ENCODE results near the gene NELFA.
"Not testable (repeated sequence)": the region's sequence is repeated elsewhere in the genome, so short reads cannot be mapped to it uniquely, and the experiment has no call there.

Gene NELFA

GRCh38 chr4:1998296-1998695, 10.5 kb downstream of the NELFA start:
- H3K27me3 Mint-ChIP-seq (ENCODE audit: low read depth, poor library complexity): peaks cover 2% of the 10 kb centered on the region
- no peak overlapping the region for H3K4me3 Mint-ChIP-seq
- H3K27ac Mint-ChIP-seq: no peak overlapping the region
- no peak for DNase-seq
- no peaks in the 10 kb centered on the region for H3K4me1 Mint-ChIP-seq
- peaks cover 84% of the 10 kb centered on the region for H3K9me3 Mint-ChIP-seq
- H3K36me3 Mint-ChIP-seq (ENCODE audit: low read depth): peaks cover 93% of the 10 kb centered on the region
- TF ChIP-seq CTCF (IDR thresholded peaks at IDR 0.05): no peak

GRCh38 chr4:1997712-1998111, 11.1 kb downstream of the NELFA start:
- no peak for TF ChIP-seq CTCF (IDR thresholded peaks at IDR 0.05)
- H3K36me3 Mint-ChIP-seq (ENCODE audit: low read depth): peaks cover 91% of the 10 kb centered on the region
- DNase-seq: no peak
- H3K4me3 Mint-ChIP-seq: no peak overlapping the region
- peaks cover 2% of the 10 kb centered on the region for H3K27me3 Mint-ChIP-seq (ENCODE audit: low read depth, poor library complexity)
- no peak overlapping the region for H3K27ac Mint-ChIP-seq
- peaks cover 78% of the 10 kb centered on the region for H3K9me3 Mint-ChIP-seq
- no peaks in the 10 kb centered on the region for H3K4me1 Mint-ChIP-seq

- no peak for DNase-seq
- TF ChIP-seq CTCF (IDR thresholded peaks at IDR 0.05): no peak
- no peak overlapping the region for H3K4me3 Mint-ChIP-seq
- no peaks in the 10 kb centered on the region for H3K4me1 Mint-ChIP-seq
- H3K9me3 Mint-ChIP-seq: peaks cover 71% of the 10 kb centered on the region
- peaks cover 2% of the 10 kb centered on the region for H3K27me3 Mint-ChIP-seq (ENCODE audit: low read depth, poor library complexity)
- H3K36me3 Mint-ChIP-seq (ENCODE audit: low read depth): peaks cover 84% of the 10 kb centered on the region
- no peak overlapping the region for H3K27ac Mint-ChIP-seq
Measured at GRCh38 chr4:1996866-1997611, 11.7 kb downstream of the NELFA start.

- TF ChIP-seq CTCF (IDR thresholded peaks at IDR 0.05): no peak
- H3K36me3 Mint-ChIP-seq (ENCODE audit: low read depth): peaks cover 79% of the 10 kb centered on the region
- no peaks in the 10 kb centered on the region for H3K4me1 Mint-ChIP-seq
- H3K4me3 Mint-ChIP-seq: no peak overlapping the region
- peaks cover 5% of the 10 kb centered on the region for H3K27me3 Mint-ChIP-seq (ENCODE audit: low read depth, poor library complexity)
- peaks cover 50% of the 10 kb centered on the region for H3K9me3 Mint-ChIP-seq
- no peak overlapping the region for H3K27ac Mint-ChIP-seq
- DNase-seq: no peak
Measured at GRCh38 chr4:1994938-1995337, 13.8 kb downstream of the NELFA start.

- not testable (repeated sequence) for H3K4me3 Mint-ChIP-seq; H3K27me3 Mint-ChIP-seq (ENCODE audit: low read depth, poor library complexity); DNase-seq; H3K27ac Mint-ChIP-seq; H3K4me1 Mint-ChIP-seq
- Mint-ChIP-seq H3K9me3 (peaks cover 40% of the 10 kb centered on the region), H3K36me3 (ENCODE audit: low read depth) (peaks cover 76% of the 10 kb centered on the region)
Measured at GRCh38 chr4:1993718-1994516, 14.9 kb downstream of the NELFA start.

GRCh38 chr4:1993169-1993516, 15.6 kb downstream of the NELFA start:
- Mint-ChIP-seq H3K36me3 (ENCODE audit: low read depth) (peaks cover 73% of the 10 kb centered on the region), H3K4me3 (no peak overlapping the region), H3K27ac (no peak overlapping the region), H3K27me3 (ENCODE audit: low read depth, poor library complexity) (peaks cover 3% of the 10 kb centered on the region), H3K9me3 (peaks cover 32% of the 10 kb centered on the region), H3K4me1 (no peaks in the 10 kb centered on the region)
- no peak for DNase-seq
- TF ChIP-seq CTCF (IDR thresholded peaks at IDR 0.05): no peak

All from nephron progenitor cell (in vitro differentiated cells).